DND-41 (cell line): Measurements from ENCODE around the gene UGT1A1.

Source experiments
- ATAC-seq: fragments of 200-7000 bp; cut with Tn5 transposase; 3 replicates; pipeline ENCODE4 v1.9.1; 2021; ENCODE audit warnings: low read depth; ENCODE audit not compliant: insufficient read depth
- DNase-seq: peaks from one replicate; pipeline ENCODE4 v3.0.0-alpha.2; 2020
- H2AFZ ChIP-seq: 2 replicates; pipeline ENCODE4 v1.6.0; 2012; ENCODE audit warnings: low read depth, low read length
- H3K27ac ChIP-seq: 2 replicates; pipeline ENCODE4 v1.5.1; 2012; ENCODE audit warnings: low read length, inconsistent platforms
- H3K27me3 ChIP-seq: fragments of 200-600 bp; sonication (generic); 2 replicates; pipeline ENCODE4 v1.6.0; 2012; ENCODE audit warnings: low read length, mild to moderate bottlenecking, inconsistent platforms; ENCODE audit not compliant: insufficient read depth, poor library complexity
- H3K36me3 ChIP-seq: 2 replicates; pipeline ENCODE4 v1.5.1; 2012; ENCODE audit warnings: low read length, inconsistent platforms; ENCODE audit not compliant: insufficient read depth
- H3K4me1 ChIP-seq: 2 replicates; pipeline ENCODE4 v1.5.1; 2012; ENCODE audit warnings: mild to moderate bottlenecking, low read length; ENCODE audit not compliant: insufficient read depth
- H3K4me2 ChIP-seq: 2 replicates; pipeline ENCODE4 v1.6.0; 2012; ENCODE audit warnings: mild to moderate bottlenecking, moderate library complexity, low read length, inconsistent platforms; ENCODE audit not compliant: insufficient read depth
- H3K4me3 ChIP-seq, 2 experiments: fragments of 200-600 bp in 1 of 2; shearing (Covaris generic) in 1 of 2; 2 replicates each; pipeline ENCODE4 v1.5.1; 2012 to 2016; ENCODE audit warnings: inconsistent platforms in 2 of 2, low read length in 2 of 2, mild to moderate bottlenecking in 2 of 2, low read depth in 1 of 2, moderate library complexity in 1 of 2
- H3K79me2 ChIP-seq: 2 replicates; pipeline ENCODE4 v1.6.0; 2012; ENCODE audit warnings: low read length, inconsistent platforms; ENCODE audit not compliant: insufficient read depth
- H3K9ac ChIP-seq: 2 replicates; pipeline ENCODE4 v1.6.0; 2012; ENCODE audit warnings: low read depth, mild to moderate bottlenecking, inconsistent platforms, low read length, moderate library complexity
- H3K9me3 ChIP-seq: 2 replicates; pipeline ENCODE4 v1.5.1; 2012; ENCODE audit warnings: low read length, moderate library complexity, mild to moderate bottlenecking, inconsistent platforms; ENCODE audit not compliant: insufficient read depth, severe bottlenecking
- H4K20me1 ChIP-seq: 2 replicates; pipeline ENCODE4 v1.6.0; 2012; ENCODE audit warnings: low read length; ENCODE audit not compliant: insufficient read depth
- EZH2 ChIP-seq: IDR thresholded peaks from 3 replicates; pipeline ENCODE4 v1.6.1; 2012; ENCODE audit warnings: borderline replicate concordance, low read depth, mild to moderate bottlenecking, moderate library complexity, low read length, inconsistent platforms; ENCODE audit not compliant: severe bottlenecking
- TF ChIP-seq, protein P1 (sequence below): IDR thresholded peaks from 2 replicates; pipeline ENCODE4 v1.5.1; 2012; ENCODE audit warnings: borderline replicate concordance, low read length, moderate library complexity, mild to moderate bottlenecking; ENCODE audit not compliant: poor library complexity, severe bottlenecking; ENCODE audit errors: extremely low read depth

The UGT1A1 gene

DNA sequence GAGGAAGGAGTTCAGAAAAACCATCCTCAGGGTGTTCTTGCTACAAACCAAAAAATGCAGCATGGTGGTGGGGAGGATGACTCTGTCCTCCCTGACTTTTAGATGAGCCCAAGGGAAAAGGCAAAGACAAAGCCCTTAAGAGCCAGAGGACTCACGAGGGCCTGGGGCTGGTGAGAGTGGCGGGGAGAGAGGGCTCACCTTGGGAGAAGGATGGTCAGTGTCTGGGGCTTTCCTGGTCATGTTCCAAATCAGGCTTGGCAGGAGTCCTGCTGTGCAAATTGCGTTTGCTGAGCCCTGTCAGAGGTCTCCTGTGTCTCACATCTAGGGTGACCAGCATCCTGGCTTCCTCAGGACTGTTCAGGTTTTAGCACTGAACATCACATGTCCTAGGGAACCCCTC is 4.7 kb downstream of the UGT1A1 start:
- Histone ChIP-seq H3K27me3 (peaks cover 10% of the 10 kb centered on the region), H3K4me2 (no peak overlapping the region), H3K9me3 (no peaks in the 10 kb centered on the region), H3K36me3 (no peaks in the 10 kb centered on the region), H3K27ac (no peak overlapping the region), H3K79me2 (no peaks in the 10 kb centered on the region), H3K4me3 (no peak overlapping the region), H3K4me1 (no peaks in the 10 kb centered on the region), H3K9ac (no peak overlapping the region), H2AFZ (no peak overlapping the region), H4K20me1 (no peaks in the 10 kb centered on the region)
- ATAC-seq, result no peak
- DNase-seq, result no peak
- no peak for TF ChIP-seq EZH2
- TF ChIP-seq, protein P1, sequence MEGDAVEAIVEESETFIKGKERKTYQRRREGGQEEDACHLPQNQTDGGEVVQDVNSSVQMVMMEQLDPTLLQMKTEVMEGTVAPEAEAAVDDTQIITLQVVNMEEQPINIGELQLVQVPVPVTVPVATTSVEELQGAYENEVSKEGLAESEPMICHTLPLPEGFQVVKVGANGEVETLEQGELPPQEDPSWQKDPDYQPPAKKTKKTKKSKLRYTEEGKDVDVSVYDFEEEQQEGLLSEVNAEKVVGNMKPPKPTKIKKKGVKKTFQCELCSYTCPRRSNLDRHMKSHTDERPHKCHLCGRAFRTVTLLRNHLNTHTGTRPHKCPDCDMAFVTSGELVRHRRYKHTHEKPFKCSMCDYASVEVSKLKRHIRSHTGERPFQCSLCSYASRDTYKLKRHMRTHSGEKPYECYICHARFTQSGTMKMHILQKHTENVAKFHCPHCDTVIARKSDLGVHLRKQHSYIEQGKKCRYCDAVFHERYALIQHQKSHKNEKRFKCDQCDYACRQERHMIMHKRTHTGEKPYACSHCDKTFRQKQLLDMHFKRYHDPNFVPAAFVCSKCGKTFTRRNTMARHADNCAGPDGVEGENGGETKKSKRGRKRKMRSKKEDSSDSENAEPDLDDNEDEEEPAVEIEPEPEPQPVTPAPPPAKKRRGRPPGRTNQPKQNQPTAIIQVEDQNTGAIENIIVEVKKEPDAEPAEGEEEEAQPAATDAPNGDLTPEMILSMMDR, result no peak

DNA sequence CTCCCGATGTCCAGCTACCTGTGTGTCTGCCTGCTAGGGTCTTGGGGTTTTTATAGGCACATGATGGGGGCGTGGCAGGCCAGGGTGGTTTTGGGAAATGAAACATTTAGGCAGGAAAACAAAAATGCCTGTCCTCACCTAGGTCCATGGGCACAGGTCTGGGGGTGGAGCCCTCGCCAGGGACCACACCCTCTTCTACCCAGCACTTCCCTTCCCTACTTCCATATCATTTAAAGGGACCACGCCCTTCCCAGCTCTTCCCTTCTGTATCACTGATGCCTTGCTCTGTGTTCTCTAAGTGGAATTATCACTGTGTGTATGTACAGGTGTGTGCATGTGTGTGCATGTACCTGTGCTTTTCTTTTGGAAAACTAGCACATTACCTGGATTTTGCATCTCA is 6.3 kb downstream of the UGT1A1 start:
- Histone ChIP-seq H3K79me2 (no peaks in the 10 kb centered on the region), H2AFZ (no peak overlapping the region), H3K4me1 (no peaks in the 10 kb centered on the region), H3K9me3 (no peaks in the 10 kb centered on the region), H3K4me3 (no peak overlapping the region), H4K20me1 (no peaks in the 10 kb centered on the region), H3K27ac (no peak overlapping the region), H3K4me2 (no peak overlapping the region), H3K9ac (no peak overlapping the region), H3K36me3 (no peaks in the 10 kb centered on the region), H3K27me3 (peaks cover 7% of the 10 kb centered on the region)
- no peak for TF ChIP-seq EZH2
- TF ChIP-seq, protein P1, result no peak
- no peak for ATAC-seq
- no peak for DNase-seq

DNA sequence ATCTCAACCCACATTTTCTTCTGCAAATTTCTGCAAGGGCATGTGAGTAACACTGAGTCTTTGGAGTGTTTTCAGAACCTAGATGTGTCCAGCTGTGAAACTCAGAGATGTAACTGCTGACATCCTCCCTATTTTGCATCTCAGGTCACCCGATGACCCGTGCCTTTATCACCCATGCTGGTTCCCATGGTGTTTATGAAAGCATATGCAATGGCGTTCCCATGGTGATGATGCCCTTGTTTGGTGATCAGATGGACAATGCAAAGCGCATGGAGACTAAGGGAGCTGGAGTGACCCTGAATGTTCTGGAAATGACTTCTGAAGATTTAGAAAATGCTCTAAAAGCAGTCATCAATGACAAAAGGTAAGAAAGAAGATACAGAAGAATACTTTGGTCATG is 8.0 kb downstream of the UGT1A1 start:
- H3K36me3 ChIP-seq, result no peaks in the 10 kb centered on the region
- DNase-seq (no peak), ATAC-seq (no peak)
- no peaks in the 10 kb centered on the region for H4K20me1 ChIP-seq
- H3K4me3 ChIP-seq, result no peak overlapping the region
- no peaks in the 10 kb centered on the region for H3K79me2 ChIP-seq
- no peaks in the 10 kb centered on the region for H3K9me3 ChIP-seq
- H3K4me2 ChIP-seq, result no peak overlapping the region
- TF ChIP-seq, protein P1, result no peak
- no peak for TF ChIP-seq EZH2
- H3K4me1 ChIP-seq, result no peaks in the 10 kb centered on the region
- no peak overlapping the region for H3K27ac ChIP-seq
- no peak overlapping the region for H3K9ac ChIP-seq
- H2AFZ ChIP-seq, result no peak overlapping the region
- H3K27me3 ChIP-seq, result peaks cover 7% of the 10 kb centered on the region

DNA sequence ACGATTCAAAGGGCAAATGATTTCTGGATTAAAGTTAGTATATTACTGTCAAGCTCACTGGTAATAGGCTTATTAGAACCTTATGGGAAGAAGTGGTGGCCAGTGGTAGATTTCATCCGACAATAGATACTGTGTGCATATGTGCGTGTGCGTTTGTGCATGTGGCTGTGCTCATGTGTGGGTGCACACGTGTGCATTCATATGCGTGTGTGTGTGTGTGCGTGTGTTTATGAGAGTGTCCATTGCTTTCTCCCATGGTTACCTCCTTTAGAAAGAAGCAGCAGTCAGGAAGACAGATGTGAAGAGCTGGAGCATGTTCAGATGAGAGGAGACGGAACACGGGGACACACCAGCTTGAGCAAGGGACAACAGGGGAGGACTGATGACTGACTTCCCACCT is 9.2 kb downstream of the UGT1A1 start:
- no peak overlapping the region for H3K27ac ChIP-seq
- no peak for DNase-seq
- no peaks in the 10 kb centered on the region for H4K20me1 ChIP-seq
- H3K9me3 ChIP-seq, result no peaks in the 10 kb centered on the region
- H3K4me3 ChIP-seq, result no peak overlapping the region
- no peaks in the 10 kb centered on the region for H3K4me1 ChIP-seq
- no peaks in the 10 kb centered on the region for H3K36me3 ChIP-seq
- no peak for ATAC-seq
- H2AFZ ChIP-seq, result no peak overlapping the region
- no peak for TF ChIP-seq EZH2
- TF ChIP-seq, protein P1, result no peak
- no peak overlapping the region for H3K9ac ChIP-seq
- H3K79me2 ChIP-seq, result no peaks in the 10 kb centered on the region
- no peak overlapping the region for H3K4me2 ChIP-seq
- peaks cover 4% of the 10 kb centered on the region for H3K27me3 ChIP-seq
